OCI-LY1 (cell line): ENCODE data around the gene RAB3IP.

Source experiments
- H2AFZ ChIP-seq: fragments of 200-600 bp; sonication (generic), shearing (Covaris generic); 2 replicates; pipeline ENCODE4 v1.6.0; 2014; ENCODE audit warnings: antibody characterized with exemption, mild to moderate bottlenecking, low read length
- H3F3A ChIP-seq: fragments of 200-600 bp; sonication (generic), shearing (Covaris generic); 2 replicates; pipeline ENCODE4 v1.6.0; 2014; ENCODE audit warnings: mild to moderate bottlenecking, antibody characterized with exemption, low read length, moderate library complexity; ENCODE audit not compliant: insufficient read depth
- H3K27ac ChIP-seq: fragments of 200-600 bp; sonication (generic); 2 replicates; pipeline ENCODE4 v1.5.1; 2014; ENCODE audit warnings: low read length, mixed run types, mild to moderate bottlenecking, low read depth; ENCODE audit not compliant: poor library complexity, severe bottlenecking
- H3K27me3 ChIP-seq: fragments of 200-600 bp; sonication (generic); 2 replicates; pipeline ENCODE4 v1.6.0; 2014; ENCODE audit warnings: antibody characterized with exemption, mild to moderate bottlenecking, low read length, moderate library complexity; ENCODE audit not compliant: insufficient read depth
- H3K36me3 ChIP-seq: fragments of 200-600 bp; sonication (generic); 2 replicates; pipeline ENCODE4 v1.6.1; 2014; ENCODE audit warnings: mild to moderate bottlenecking, antibody characterized with exemption, low read length, moderate library complexity, mixed read lengths; ENCODE audit not compliant: insufficient read depth
- H3K4me1 ChIP-seq: fragments of 200-600 bp; sonication (generic); 2 replicates; pipeline ENCODE4 v1.5.1; 2014; ENCODE audit warnings: mild to moderate bottlenecking, low read length, moderate library complexity; ENCODE audit not compliant: insufficient read depth, severe bottlenecking
- H3K4me2 ChIP-seq: fragments of 200-600 bp; sonication (generic), shearing (Covaris generic); 2 replicates; pipeline ENCODE4 v1.6.1; 2014; ENCODE audit warnings: low read length
- H3K4me3 ChIP-seq: fragments of 200-600 bp; sonication (generic); 2 replicates; pipeline ENCODE4 v1.5.1; 2014; ENCODE audit warnings: low read length, low read depth, mild to moderate bottlenecking, mixed read lengths; ENCODE audit not compliant: poor library complexity, severe bottlenecking
- H3K79me2 ChIP-seq: fragments of 200-600 bp; shearing (Covaris generic); 2 replicates; pipeline ENCODE4 v1.6.1; 2016; ENCODE audit warnings: mixed run types, low read length, mixed read lengths; ENCODE audit not compliant: insufficient read depth
- H3K9ac ChIP-seq: fragments of 200-600 bp; sonication (generic), shearing (Covaris generic); 2 replicates; pipeline ENCODE4 v1.6.1; 2014; ENCODE audit warnings: mild to moderate bottlenecking, low read length, mixed read lengths
- H3K9me2 ChIP-seq: fragments of 200-600 bp; sonication (generic), shearing (Covaris generic); 2 replicates; pipeline ENCODE4 v1.6.1; 2014; ENCODE audit warnings: low read depth, mild to moderate bottlenecking, low read length, mixed read lengths
- H3K9me3 ChIP-seq: fragments of 200-600 bp; shearing (Covaris generic); 2 replicates; pipeline ENCODE4 v1.6.1; 2014; ENCODE audit warnings: low read length, mixed read lengths
- H4K20me1 ChIP-seq: fragments of 200-600 bp; sonication (generic), shearing (Covaris generic); 2 replicates; pipeline ENCODE4 v1.6.0; 2016; ENCODE audit warnings: mild to moderate bottlenecking, low read length; ENCODE audit not compliant: insufficient read depth
- CTCF ChIP-seq: fragments of 200-600 bp; sonication (generic), shearing (Covaris generic); IDR thresholded peaks from 2 replicates; pipeline ENCODE4 v1.5.1; 2017; ENCODE audit warnings: mild to moderate bottlenecking, antibody characterized with exemption, low read length, moderate library complexity, mixed read lengths
- EZH2 ChIP-seq: fragments of 200-600 bp; sonication (generic), shearing (Covaris generic); IDR thresholded peaks from 2 replicates; pipeline ENCODE4 v1.8.0; 2017; ENCODE audit warnings: borderline replicate concordance, mixed run types, mild to moderate bottlenecking, antibody characterized with exemption, low read length, moderate library complexity, mixed read lengths

The RAB3IP gene

DNA sequence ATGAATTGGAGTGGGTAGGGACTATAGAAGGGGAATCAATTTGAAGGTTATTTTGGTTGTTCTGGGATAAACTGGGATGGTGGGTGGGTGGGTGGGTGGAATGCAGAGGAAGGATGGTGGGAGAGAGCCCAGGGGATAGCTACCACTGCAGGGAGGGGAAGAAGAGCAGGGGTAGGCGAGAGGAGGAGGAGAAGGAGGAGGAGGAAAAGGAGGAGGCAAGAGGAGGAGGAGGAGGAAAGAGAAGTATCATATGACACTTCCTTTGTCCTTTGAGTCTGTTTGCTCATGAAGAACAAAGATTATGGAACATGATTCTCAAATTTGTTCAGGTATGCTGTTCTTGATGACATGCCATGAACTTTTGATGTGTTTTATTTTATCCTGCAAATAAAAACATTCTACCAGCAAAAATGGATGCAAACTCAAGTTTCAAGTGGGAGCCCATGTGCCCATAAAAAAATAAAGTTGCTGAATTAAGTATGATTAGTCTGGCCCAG lies 35.5 kb upstream of the RAB3IP start:
- H3K9me2 ChIP-seq = no peaks in the 10 kb centered on the region
- H3K27me3 ChIP-seq = no peaks in the 10 kb centered on the region
- peaks cover 67% of the 10 kb centered on the region for H3K4me1 ChIP-seq
- H3K9me3 ChIP-seq = no peaks in the 10 kb centered on the region
- H3F3A ChIP-seq = no peaks in the 10 kb centered on the region
- H3K9ac ChIP-seq = no peak overlapping the region
- no peak overlapping the region for H2AFZ ChIP-seq
- H3K4me3 ChIP-seq = no peak overlapping the region
- no peaks in the 10 kb centered on the region for H4K20me1 ChIP-seq
- TF ChIP-seq EZH2 (no peak), CTCF (no peak)
- H3K36me3 ChIP-seq = 0 out of 2 replicates have a peak, but pooled peaks cover 2% of the 10 kb centered on the region
- H3K4me2 ChIP-seq = no peak overlapping the region
- H3K79me2 ChIP-seq = peaks cover 9% of the 10 kb centered on the region
- peak overlapping the region; percentile 88 for H3K27ac ChIP-seq

DNA sequence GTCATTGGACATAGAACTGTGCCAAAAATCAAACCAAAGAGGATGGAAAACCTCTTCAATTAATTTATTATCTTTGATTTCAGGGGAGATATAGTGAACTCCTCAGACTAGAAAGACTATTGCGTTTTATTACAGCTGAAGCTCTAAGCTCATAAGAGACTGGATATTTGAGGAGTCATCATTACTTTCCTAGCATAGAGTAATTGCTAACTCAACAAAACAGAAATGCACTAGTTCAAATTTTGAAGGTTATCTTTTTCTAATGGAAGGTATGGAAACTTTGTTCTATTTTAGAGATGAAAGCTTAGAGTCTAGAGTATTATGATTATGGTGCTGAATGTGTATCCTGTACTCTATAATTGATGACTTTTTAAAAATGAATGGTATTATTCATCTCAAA lies 34.3 kb upstream of the RAB3IP start:
- Histone ChIP-seq H3K27ac (peak overlapping the region; percentile 71), H3K4me3 (no peak overlapping the region), H3K9me3 (no peaks in the 10 kb centered on the region), H3K79me2 (no peaks in the 10 kb centered on the region), H3K36me3 (no peaks in the 10 kb centered on the region), H3K4me1 (peaks cover 70% of the 10 kb centered on the region), H3F3A (no peaks in the 10 kb centered on the region), H3K4me2 (no peak overlapping the region), H3K9ac (no peak overlapping the region), H2AFZ (no peak overlapping the region), H4K20me1 (no peaks in the 10 kb centered on the region), H3K9me2 (no peaks in the 10 kb centered on the region), H3K27me3 (no peaks in the 10 kb centered on the region)
- TF ChIP-seq EZH2 (no peak), CTCF (no peak)

DNA sequence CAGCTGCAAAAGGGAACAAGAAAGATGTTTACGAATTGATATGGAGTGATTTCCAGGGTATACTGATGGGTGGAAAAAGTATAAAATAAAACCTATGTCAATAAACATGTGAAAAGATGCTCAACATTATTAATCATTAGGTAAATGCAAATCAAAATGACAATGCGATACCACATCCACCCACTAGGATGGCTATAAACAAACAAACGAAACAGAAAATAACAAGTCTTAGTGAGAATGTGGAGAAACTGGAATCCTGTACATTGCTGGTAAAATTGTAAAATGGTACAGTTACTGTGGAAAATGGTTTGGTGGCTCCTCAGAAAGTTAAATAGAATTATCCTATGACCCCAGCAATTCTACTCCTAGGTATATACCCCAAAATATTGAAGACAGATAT lies 30.0 kb upstream of the RAB3IP start:
- Histone ChIP-seq H3K79me2 (no peaks in the 10 kb centered on the region), H3K9ac (no peak overlapping the region), H3K4me1 (peaks cover 35% of the 10 kb centered on the region), H3K36me3 (no peaks in the 10 kb centered on the region), H3K27ac (no peak overlapping the region), H2AFZ (no peak overlapping the region; the same call in 1 of the 2 replicates), H3K9me2 (no peaks in the 10 kb centered on the region), H4K20me1 (no peaks in the 10 kb centered on the region), H3K27me3 (no peaks in the 10 kb centered on the region), H3F3A (no peaks in the 10 kb centered on the region), H3K9me3 (no peaks in the 10 kb centered on the region), H3K4me3 (no peak overlapping the region), H3K4me2 (no peak overlapping the region)
- TF ChIP-seq CTCF (no peak), EZH2 (no peak)
